PFSK-1 (cell line): ENCODE measurements around the gene HAUS6.

Experiments
- POLR2AphosphoS5 ChIP-seq: IDR thresholded peaks from 2 replicates; pipeline ENCODE4 v1.6.1; 2012; ENCODE audit warnings: low read depth, mild to moderate bottlenecking, control low read depth, low read length, moderate library complexity
- REST ChIP-seq, 2 experiments: IDR thresholded peaks; 2 replicates each; pipeline versions ENCODE4 v1.6.1 to v1.8.0; 2011 to 2012; ENCODE audit warnings: low read depth in 2 of 2, low read length in 2 of 2, control low read depth in 1 of 2, inconsistent platforms in 1 of 2, mild to moderate bottlenecking in 1 of 2, moderate library complexity in 1 of 2; ENCODE audit not compliant: insufficient read depth in 1 of 2

GRCh38 chr9:19120877-19121276 lies 18.2 kb upstream of the HAUS6 start:
- TF ChIP-seq REST (IDR thresholded peaks at IDR 0.05; ENCODE audit: insufficient read depth in 1 of 2, low read depth in 2 of 2, low read length in 2 of 2), result no peak
- no peak for TF ChIP-seq POLR2AphosphoS5
